OCI-LY7 (cell line): ENCODE results near the gene VKORC1L1. TPM values are rescaled to one million over a fixed set of nuclear protein-coding genes. Genes with fewer than 3 reads are reported as not detected.

Source experiments
- BruUV-seq: library from RNA; stranded (reverse); fragments of 400-500 nt; replicated peaks from 2 replicates; lab custom pipeline; 2021; lab: Mats Ljungman, UMichigan
- CTCF ChIA-PET: fragments of 300-600 bp; sonication (Branson Sonifier 250); formaldehyde crosslinking; loops from one replicate; lab custom pipeline; 2022; ENCODE audit warnings: antibody characterized with exemption; ENCODE audit not compliant: unreplicated experiment; lab: Charles Lee
- POLR2A ChIA-PET: fragments of 300-600 bp; sonication (Branson Sonifier 250); formaldehyde crosslinking; loops from one replicate; lab custom pipeline; 2022; ENCODE audit warnings: antibody characterized with exemption; lab: Charles Lee
- DNase-seq: peaks from one replicate; pipeline ENCODE4 v3.0.0-alpha.2; 2015; ENCODE audit warnings: low spot score
- H2AFZ ChIP-seq: fragments of 200-600 bp; sonication (generic), shearing (Covaris generic); 2 replicates; pipeline ENCODE4 v1.6.1; 2014; ENCODE audit warnings: mild to moderate bottlenecking, antibody characterized with exemption, low read length, moderate library complexity
- H3K27ac ChIP-seq: fragments of 200-600 bp; sonication (generic); 2 replicates; pipeline ENCODE4 v1.5.1; 2014; ENCODE audit warnings: mixed run types, low read depth, mild to moderate bottlenecking, moderate library complexity, low read length, inconsistent platforms; ENCODE audit not compliant: poor library complexity, severe bottlenecking
- H3K36me3 ChIP-seq: fragments of 200-600 bp; sonication (generic); 2 replicates; pipeline ENCODE4 v1.6.1; 2014; ENCODE audit warnings: mild to moderate bottlenecking, antibody characterized with exemption, low read length, moderate library complexity, mixed read lengths; ENCODE audit not compliant: insufficient read depth
- H3K4me1 ChIP-seq: fragments of 200-600 bp; sonication (generic); 2 replicates; pipeline ENCODE4 v1.5.1; 2014; ENCODE audit warnings: mild to moderate bottlenecking, low read length; ENCODE audit not compliant: insufficient read depth, poor library complexity, severe bottlenecking
- H3K4me2 ChIP-seq: fragments of 200-600 bp; sonication (generic); 2 replicates; pipeline ENCODE4 v1.6.1; 2014; ENCODE audit warnings: mild to moderate bottlenecking, low read length
- H3K4me3 ChIP-seq: fragments of 200-600 bp; sonication (generic); 2 replicates; pipeline ENCODE4 v1.5.1; 2014; ENCODE audit warnings: mild to moderate bottlenecking, low read depth, low read length; ENCODE audit not compliant: poor library complexity, severe bottlenecking
- H3K79me2 ChIP-seq: fragments of 200-600 bp; sonication (generic); 2 replicates; pipeline ENCODE4 v1.6.1; 2016; ENCODE audit warnings: low read depth, mild to moderate bottlenecking, low read length, moderate library complexity, mixed read lengths; ENCODE audit not compliant: insufficient read depth
- H3K9me2 ChIP-seq: fragments of 200-600 bp; sonication (generic); 2 replicates; pipeline ENCODE4 v1.6.1; 2016; ENCODE audit warnings: mild to moderate bottlenecking, low read length, mixed read lengths; ENCODE audit not compliant: insufficient read depth
- H3K9me3 ChIP-seq: fragments of 200-600 bp; sonication (generic); 2 replicates; pipeline ENCODE4 v1.6.1; 2014; ENCODE audit warnings: mild to moderate bottlenecking, mixed run types, low read length, mixed read lengths
- H4K20me1 ChIP-seq: fragments of 200-600 bp; sonication (generic); 2 replicates; pipeline ENCODE4 v1.6.1; 2014; ENCODE audit warnings: mild to moderate bottlenecking, antibody characterized with exemption, low read length, moderate library complexity, mixed read lengths; ENCODE audit not compliant: insufficient read depth
- CTCF ChIP-seq: fragments of 200-600 bp; sonication (generic); conservative IDR thresholded peaks from 2 replicates; pipeline ENCODE4 v1.5.1; 2014; ENCODE audit warnings: mild to moderate bottlenecking, antibody characterized with exemption, low read length, moderate library complexity, mixed read lengths
- EZH2phosphoT487 ChIP-seq: fragments of 200-600 bp; sonication (generic); IDR thresholded peaks from 2 replicates; pipeline ENCODE4 v1.6.1; 2018; ENCODE audit warnings: low read depth, borderline replicate concordance, mild to moderate bottlenecking, mixed run types, antibody characterized with exemption, low read length, moderate library complexity, mixed read lengths
- intact Hi-C: fragments of 100-400 bp; cut with micrococcal nuclease; formaldehyde crosslinking; loops from one replicate; pipeline ENCODE4 v1.10.0; 2022; ENCODE audit not compliant: unreplicated experiment
- total RNA-seq, 2 experiments: library from RNA; depleted of rRNA in 1 of 2; stranded (reverse); fragments of >200 nt in 1 of 2; shearing (Covaris generic) in 1 of 2; gene quantifications; 2 replicates each; pipeline ENCODE4 v1.2.3, GENCODE V29; 2014 to 2022

VKORC1L1 gene
- total RNA-seq, 2 experiments from 2014 or later: 17.4 to 31.9 TPM

- ChIA-PET POLR2A (no interaction called here), CTCF (no interaction called here)
- H3K4me2 ChIP-seq: no peak overlapping the region
- BruUV-seq: no TSS peak
- no peak overlapping the region for H3K4me3 ChIP-seq
- peaks cover 7% of the 10 kb centered on the region; the same call in 1 of the 2 replicates for H3K36me3 ChIP-seq
- no peak overlapping the region for H2AFZ ChIP-seq
- DNase-seq: no peak
- H3K4me1 ChIP-seq: no peaks in the 10 kb centered on the region
- H3K27ac ChIP-seq: no peak overlapping the region
- peaks cover 5% of the 10 kb centered on the region; the same call in 1 of the 2 replicates for H3K79me2 ChIP-seq
- TF ChIP-seq CTCF (no peak), EZH2phosphoT487 (no peak)
- no peaks in the 10 kb centered on the region for H3K9me3 ChIP-seq
- intact Hi-C loops: no loop called here
- no peaks in the 10 kb centered on the region for H3K9me2 ChIP-seq
- no peaks in the 10 kb centered on the region for H4K20me1 ChIP-seq
Observed at GRCh38 chr7:65946904-65947303, 74.0 kb downstream of the VKORC1L1 start.

- intact Hi-C loops: no loop called here
- Histone ChIP-seq H3K4me1 (no peaks in the 10 kb centered on the region), H3K9me3 (no peaks in the 10 kb centered on the region), H3K79me2 (no peaks in the 10 kb centered on the region; the same call in 1 of the 2 replicates), H3K27ac (no peak overlapping the region), H3K36me3 (peaks cover 43% of the 10 kb centered on the region), H2AFZ (no peak overlapping the region), H3K4me2 (no peak overlapping the region), H3K9me2 (no peaks in the 10 kb centered on the region), H3K4me3 (no peak overlapping the region), H4K20me1 (no peaks in the 10 kb centered on the region)
- ChIA-PET POLR2A (interaction anchor here (0.6 kb wide), 1 partner anchor 19 kb away, joined by 3 read pairs; no protein-coding TSS in a partner anchor), CTCF (no interaction called here)
- no peak for DNase-seq
- BruUV-seq: no TSS peak
- TF ChIP-seq EZH2phosphoT487: no peak
- no peak for TF ChIP-seq CTCF
Observed at GRCh38 chr7:65951837-65952578, 79.1 kb downstream of the VKORC1L1 start.
